A549 treated with CpdA at 1 μM for 4 hours (cell line): ENCODE data around the gene CYP4F3. TPM values are rescaled to one million over a fixed set of nuclear protein-coding genes. Genes with fewer than 3 reads are reported as not detected.

Experiments
- total RNA-seq: library from RNA; stranded (reverse); fragments of 200-300 nt; extraction: Qiagen RNA extraction; gene quantifications from 5 replicates; pipeline ENCODE4 v1.2.3, GENCODE V29; 2022; ENCODE audit warnings: low read depth

The CYP4F3 gene, protein sequence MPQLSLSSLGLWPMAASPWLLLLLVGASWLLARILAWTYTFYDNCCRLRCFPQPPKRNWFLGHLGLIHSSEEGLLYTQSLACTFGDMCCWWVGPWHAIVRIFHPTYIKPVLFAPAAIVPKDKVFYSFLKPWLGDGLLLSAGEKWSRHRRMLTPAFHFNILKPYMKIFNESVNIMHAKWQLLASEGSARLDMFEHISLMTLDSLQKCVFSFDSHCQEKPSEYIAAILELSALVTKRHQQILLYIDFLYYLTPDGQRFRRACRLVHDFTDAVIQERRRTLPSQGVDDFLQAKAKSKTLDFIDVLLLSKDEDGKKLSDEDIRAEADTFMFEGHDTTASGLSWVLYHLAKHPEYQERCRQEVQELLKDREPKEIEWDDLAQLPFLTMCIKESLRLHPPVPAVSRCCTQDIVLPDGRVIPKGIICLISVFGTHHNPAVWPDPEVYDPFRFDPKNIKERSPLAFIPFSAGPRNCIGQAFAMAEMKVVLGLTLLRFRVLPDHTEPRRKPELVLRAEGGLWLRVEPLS
- 2.1 to 2.9 TPM (median 2.4 TPM) in 5 replicates for total RNA-seq

DNA sequence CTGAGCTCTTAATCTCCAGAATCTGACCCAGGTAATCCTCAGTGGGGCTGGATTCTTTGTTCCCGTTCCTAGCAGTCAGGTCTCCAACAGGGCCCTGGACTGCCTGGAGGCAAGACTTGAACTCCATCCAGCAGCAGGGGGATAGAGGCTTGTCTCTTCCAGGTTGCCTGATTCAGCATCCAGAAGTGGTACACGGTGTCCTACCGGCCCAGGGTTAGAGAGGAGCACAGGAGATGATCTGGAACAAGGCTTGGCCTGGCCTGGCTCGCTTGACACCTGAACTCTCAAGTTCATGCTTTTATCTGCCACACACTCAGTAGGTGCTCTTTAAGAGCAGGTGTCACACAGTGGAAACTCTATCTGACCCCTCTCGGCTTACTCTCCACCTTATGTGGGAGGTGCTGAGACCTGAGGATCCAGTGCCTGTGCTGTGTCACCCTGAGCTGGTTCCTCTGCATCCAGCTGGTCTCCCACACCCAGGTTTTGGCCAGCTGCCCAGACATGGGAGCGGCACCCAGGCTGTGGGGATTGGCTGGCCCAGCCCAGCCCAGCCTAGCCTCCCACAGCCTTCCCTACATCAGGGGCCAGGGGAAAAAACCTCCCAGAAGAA is at the start of gene CYP4F3:
Gene CYP4F3 (plus strand): TSS at position 604 of the 610 bp plus-strand sequence. CDS start 519 bp downstream, outside the sequence.

DNA sequence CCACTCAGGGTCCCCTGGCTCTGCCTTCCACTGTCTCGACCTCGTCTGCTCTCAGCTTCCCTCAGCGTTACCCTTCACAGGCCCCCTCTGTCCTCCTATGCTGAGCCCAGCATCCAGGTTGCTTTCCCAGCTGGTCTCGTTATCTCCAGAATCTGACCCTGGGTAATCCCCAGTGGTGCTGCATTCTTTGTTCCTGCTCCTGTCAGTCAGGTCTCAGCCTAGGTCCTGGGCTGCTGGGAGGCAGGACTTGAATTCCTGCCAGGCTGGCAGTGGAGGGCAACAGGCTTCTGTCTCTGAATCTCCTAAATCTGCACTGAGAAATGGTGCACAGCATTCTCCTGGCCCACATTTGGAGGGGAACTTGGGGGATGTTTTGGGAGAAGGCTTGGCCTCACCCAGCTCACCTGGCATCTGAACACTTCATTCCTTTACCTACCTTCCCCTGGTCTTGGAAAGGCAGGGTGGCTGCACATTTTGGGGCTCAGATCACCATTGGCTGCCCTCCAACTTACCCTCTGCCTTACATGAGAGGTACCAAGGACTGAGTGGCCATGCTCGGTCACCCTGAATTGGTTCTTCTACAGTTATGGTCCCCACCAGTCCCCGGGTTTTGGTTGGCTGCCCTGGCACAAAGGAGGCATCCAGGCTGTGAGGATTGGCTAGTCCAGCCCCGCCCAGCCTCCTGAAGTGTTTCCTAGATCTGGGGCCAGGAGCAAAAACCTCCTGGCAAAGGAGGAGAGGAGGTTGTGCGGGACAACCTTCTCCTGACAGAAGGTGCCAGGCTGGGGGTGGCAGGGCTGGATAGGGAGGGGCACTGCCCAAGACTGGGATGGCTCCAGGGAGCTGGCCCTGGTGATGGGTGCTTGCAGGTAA is 26.0 kb upstream of the CYP4F3 start, which contains the start of gene CYP4F8:
Gene CYP4F8 (plus strand): TSS at position 712 of the 873 bp plus-strand sequence. CDS start 399 bp downstream, outside the sequence.

DNA sequence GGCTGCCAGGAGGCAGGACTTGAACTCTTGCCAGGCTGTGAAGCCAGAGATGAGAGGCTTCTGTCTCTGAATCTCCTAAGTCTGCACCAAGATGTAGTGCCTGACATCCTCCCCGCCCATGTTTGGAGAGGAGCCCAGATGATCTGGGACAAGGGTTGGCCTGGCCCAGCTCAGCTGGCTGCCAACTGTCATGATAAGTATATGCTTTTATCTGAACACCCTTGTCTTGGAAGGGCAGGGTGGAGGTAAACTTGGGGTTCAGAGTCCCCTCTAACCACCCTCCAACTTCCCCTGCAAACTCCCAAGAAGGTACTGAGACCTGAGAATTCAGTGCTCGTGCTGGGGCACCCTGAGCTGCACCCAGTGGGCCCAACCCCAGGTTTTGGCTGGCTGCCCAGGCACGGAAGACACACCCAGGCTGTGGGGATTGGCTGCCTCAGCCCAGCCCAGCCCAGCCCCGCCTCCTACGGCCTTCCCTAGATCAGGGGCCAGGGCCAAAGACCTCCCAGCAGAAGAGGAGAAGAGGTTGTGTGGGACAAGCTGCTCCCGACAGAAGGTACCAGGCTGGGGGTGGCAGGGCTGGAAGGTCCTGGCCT is 32.0 kb downstream of the CYP4F3 start, which contains the start of gene CYP4F12:
Gene CYP4F12 (plus strand): TSS at position 508 of the 596 bp plus-strand sequence. CDS start 443 bp downstream, outside the sequence.

Other genes with a start within 250 kb of the CYP4F3 start
- 36.6 to 40.0 TPM (median 38.8 TPM) in 5 replicates for gene AKAP8L, start 221.9 kb upstream of the CYP4F3 start, total RNA-seq
- 14.6 to 23.6 TPM (median 23.3 TPM) in 5 replicates for gene WIZ, start 190.9 kb upstream of the CYP4F3 start, total RNA-seq
- gene RASAL3, start 176.4 kb upstream of the CYP4F3 start, total RNA-seq: not detected in 5 replicates
- not detected in 5 replicates for gene PGLYRP2, start 161.4 kb upstream of the CYP4F3 start, total RNA-seq
- gene CYP4F22, start 132.4 kb upstream of the CYP4F3 start, total RNA-seq: 0.06 to 0.09 TPM (median 0.07 TPM) in 3 of 5 replicates, not detected in the others
- gene CYP4F8, start 25.7 kb upstream of the CYP4F3 start, total RNA-seq: not detected in 5 replicates
- 0.97 to 1.6 TPM (median 1.5 TPM) in 5 replicates for gene CYP4F12, start 32.2 kb downstream of the CYP4F3 start, total RNA-seq
- gene OR10H2, start 87.1 kb downstream of the CYP4F3 start, total RNA-seq: not detected in 5 replicates
- gene OR10H3, start 97.1 kb downstream of the CYP4F3 start, total RNA-seq: not detected in 5 replicates
- not detected in 5 replicates for gene OR10H5, start 146.8 kb downstream of the CYP4F3 start, total RNA-seq
- not detected in 5 replicates for gene OR10H1, start 174.8 kb downstream of the CYP4F3 start, total RNA-seq